MM.1S (cell line): ENCODE data around the gene APOOL.

Experiments used
- CTCF ChIP-seq: fragments of 300-600 bp; sonication (generic); IDR thresholded peaks from 2 replicates; pipeline ENCODE4 v1.5.1; 2016; ENCODE audit warnings: antibody characterized with exemption, low read length, mixed read lengths
- EZH2 ChIP-seq: fragments of 300-600 bp; sonication (generic); optimal IDR thresholded peaks from 2 replicates; pipeline ENCODE3; 2017; ENCODE audit warnings: low read depth, mild to moderate bottlenecking, antibody characterized with exemption, low read length, mixed read lengths

DNA sequence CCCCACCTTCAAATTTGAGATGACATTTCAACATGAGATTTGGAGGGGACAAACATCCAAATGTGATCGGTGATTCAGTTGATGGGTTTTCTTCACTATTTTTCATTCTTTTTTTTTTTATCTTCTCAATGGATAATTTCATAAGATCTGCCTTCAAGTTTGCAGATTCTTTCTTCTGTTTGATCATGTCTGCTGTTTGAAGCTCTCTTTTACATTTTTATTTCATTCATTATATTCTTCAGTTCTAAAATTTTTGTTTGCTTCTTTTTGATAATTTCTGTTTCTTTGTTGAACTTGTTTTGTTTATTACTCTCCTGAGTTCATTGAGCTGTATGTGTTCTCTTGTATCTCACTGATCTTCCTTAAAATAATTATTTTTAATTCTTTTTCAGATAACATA lies 14.8 kb downstream of the APOOL start:
- no peak for TF ChIP-seq CTCF
- no peak for TF ChIP-seq EZH2
